CD4-positive, CD25-positive, alpha-beta regulatory T cell (primary cell): ENCODE measurements around the gene PIAS1. TPM values are rescaled to one million over a fixed set of nuclear protein-coding genes. Genes with fewer than 3 reads are reported as not detected.

Experiments
- ATAC-seq, 2 donors: fragments of 150-1000 bp; cut with Tn5 transposase; one replicate each; pipeline ENCODE4 v1.10.0; 2021; ENCODE audit warnings: low read depth in 2 of 2, moderate number of reproducible peaks in 2 of 2, moderate library complexity in 1 of 2
- DNase-seq, 3 donors: peaks; one replicate each; pipeline versions ENCODE4 v3.0.0 to v3.0.0-alpha.2; 2012 to 2022; ENCODE audit warnings: mixed read lengths in 1 of 3
- H3K27ac ChIP-seq: one replicate; pipeline ENCODE4 v1.7.0; 2013; ENCODE audit warnings: mild to moderate bottlenecking, low read length; ENCODE audit not compliant: insufficient read depth, poor library complexity, severe bottlenecking
- H3K27me3 ChIP-seq: one replicate; pipeline ENCODE4 v1.7.0; 2013; ENCODE audit warnings: low read length; ENCODE audit not compliant: control insufficient read depth, insufficient read depth
- H3K36me3 ChIP-seq: one replicate; pipeline ENCODE4 v1.7.0; 2013; ENCODE audit warnings: mild to moderate bottlenecking, low read length, moderate library complexity; ENCODE audit not compliant: control insufficient read depth, insufficient read depth
- H3K4me1 ChIP-seq: 2 replicates; pipeline ENCODE4 v1.7.0; 2013; ENCODE audit warnings: mild to moderate bottlenecking, low read length; ENCODE audit not compliant: insufficient read depth, control insufficient read depth, poor library complexity, severe bottlenecking
- H3K4me3 ChIP-seq: one replicate; pipeline ENCODE4 v1.7.0; 2013; ENCODE audit warnings: low read depth, mild to moderate bottlenecking, low read length, moderate library complexity
- H3K9me3 ChIP-seq, 2 experiments: 1 replicate in 1 of 2; 2 replicates in 1 of 2; pipeline ENCODE4 v1.7.0; 2013; ENCODE audit warnings: low read length in 2 of 2, mild to moderate bottlenecking in 1 of 2, moderate library complexity in 1 of 2; ENCODE audit not compliant: control insufficient read depth in 2 of 2
- H3K27ac Mint-ChIP-seq, 3 donors: one replicate each; pipeline ENCODE4 v1.8.0; 2020 to 2022; ENCODE audit warnings: mild to moderate bottlenecking in 3 of 3, mixed read lengths in 3 of 3, moderate library complexity in 2 of 3
- H3K27me3 Mint-ChIP-seq: one replicate; pipeline ENCODE4 v1.8.0; 2022; ENCODE audit warnings: mild to moderate bottlenecking, mixed read lengths
- H3K36me3 Mint-ChIP-seq: one replicate; pipeline ENCODE4 v1.8.0; 2020; ENCODE audit warnings: mixed read lengths
- H3K4me1 Mint-ChIP-seq, 4 donors: one replicate each; pipeline ENCODE4 v1.8.0; 2020 to 2022; ENCODE audit warnings: mixed read lengths in 4 of 4, mild to moderate bottlenecking in 1 of 4
- H3K4me3 Mint-ChIP-seq, 4 donors: one replicate each; pipeline ENCODE4 v1.8.0; 2020 to 2022; ENCODE audit warnings: mild to moderate bottlenecking in 4 of 4, mixed read lengths in 4 of 4, moderate library complexity in 3 of 4
- H3K9me3 Mint-ChIP-seq, 7 donors: one replicate each; pipeline ENCODE4 v1.8.0; 2020 to 2022; ENCODE audit warnings: mixed read lengths in 7 of 7, mild to moderate bottlenecking in 3 of 7, moderate library complexity in 2 of 7
- polyA plus RNA-seq, 4 donors: library from polyadenylated mRNA; unstranded; fragments of 300-500 nt; fragmentation: Illumina TruSeq; gene quantifications; one replicate each; pipeline ENCODE4 v1.2.3, GENCODE V29; 2021
- total RNA-seq: library from RNA; stranded (reverse); gene quantifications from one replicate; pipeline ENCODE4 v1.2.3, GENCODE V29; 2022

Gene PIAS1
- total and polyA plus RNA-seq, 5 donors from 2014 or later: 102 to 156 (median 137) TPM

GRCh38 chr15:68184616-68185480, 130.7 kb downstream of the PIAS1 start:
- no peak for ATAC-seq
- Mint-ChIP-seq H3K27ac (peak overlapping the region in 1 of 3 donors; percentile 52), H3K4me1 (peaks cover 0 to 5% (median 2%) of the 10 kb centered on the region in 4 donors), H3K27me3 (no peaks in the 10 kb centered on the region), H3K4me3 (no peak overlapping the region), H3K36me3 (peaks cover 45% of the 10 kb centered on the region), H3K9me3 (no peaks in the 10 kb centered on the region)
- Histone ChIP-seq H3K4me1 (no peaks in the 10 kb centered on the region), H3K9me3 (no peaks in the 10 kb centered on the region), H3K27me3 (no peaks in the 10 kb centered on the region), H3K36me3 (peaks cover 83% of the 10 kb centered on the region), H3K4me3 (no peak overlapping the region), H3K27ac (no peak overlapping the region)
- no peak for DNase-seq

GRCh38 chr15:68186671-68187397, 132.7 kb downstream of the PIAS1 start:
- Histone ChIP-seq H3K4me1 (no peaks in the 10 kb centered on the region), H3K4me3 (no peak overlapping the region), H3K9me3 (no peaks in the 10 kb centered on the region), H3K27ac (no peak overlapping the region), H3K36me3 (peaks cover 76% of the 10 kb centered on the region), H3K27me3 (no peaks in the 10 kb centered on the region)
- no peaks in the 10 kb centered on the region for H3K27me3 Mint-ChIP-seq
- no peak overlapping the region for H3K27ac Mint-ChIP-seq
- H3K9me3 Mint-ChIP-seq: no peaks in the 10 kb centered on the region
- ATAC-seq: no peak
- peaks cover 0 to 2% (median under 1%) of the 10 kb centered on the region in 4 donors for H3K4me1 Mint-ChIP-seq
- no peak overlapping the region for H3K4me3 Mint-ChIP-seq
- H3K36me3 Mint-ChIP-seq: peaks cover 41% of the 10 kb centered on the region
- DNase-seq: no peak

GRCh38 chr15:68187559-68187958, 133.4 kb downstream of the PIAS1 start:
- H3K4me3 Mint-ChIP-seq: no peak overlapping the region
- no peaks in the 10 kb centered on the region for H3K27me3 ChIP-seq
- no peak for DNase-seq
- H3K9me3 Mint-ChIP-seq: no peaks in the 10 kb centered on the region
- H3K4me1 Mint-ChIP-seq: peaks cover 0 to 2% (median under 1%) of the 10 kb centered on the region in 4 donors
- peak overlapping the region in 1 of 3 donors; percentile 47 for H3K27ac Mint-ChIP-seq
- H3K9me3 ChIP-seq: no peaks in the 10 kb centered on the region
- no peak overlapping the region for H3K27ac ChIP-seq
- H3K36me3 Mint-ChIP-seq: peaks cover 45% of the 10 kb centered on the region
- H3K4me3 ChIP-seq: no peak overlapping the region
- H3K27me3 Mint-ChIP-seq: no peaks in the 10 kb centered on the region
- H3K4me1 ChIP-seq: no peaks in the 10 kb centered on the region
- H3K36me3 ChIP-seq: peaks cover 80% of the 10 kb centered on the region
- ATAC-seq: no peak

GRCh38 chr15:68188647-68189046, 134.5 kb downstream of the PIAS1 start:
- peaks cover 77% of the 10 kb centered on the region for H3K36me3 ChIP-seq
- H3K4me1 Mint-ChIP-seq: peaks cover 0 to 2% (median under 1%) of the 10 kb centered on the region in 4 donors
- H3K9me3 ChIP-seq: no peaks in the 10 kb centered on the region
- no peak overlapping the region for H3K4me3 Mint-ChIP-seq
- H3K4me1 ChIP-seq: no peaks in the 10 kb centered on the region
- no peaks in the 10 kb centered on the region for H3K27me3 Mint-ChIP-seq
- peaks cover 37% of the 10 kb centered on the region for H3K36me3 Mint-ChIP-seq
- no peak overlapping the region for H3K27ac ChIP-seq
- no peak overlapping the region for H3K4me3 ChIP-seq
- no peaks in the 10 kb centered on the region for H3K9me3 Mint-ChIP-seq
- peak overlapping the region in 2 of 3 donors; percentile 20 to 21 for H3K27ac Mint-ChIP-seq
- no peaks in the 10 kb centered on the region for H3K27me3 ChIP-seq
- DNase-seq: no peak
- no peak for ATAC-seq

- no peak overlapping the region for H3K4me3 ChIP-seq
- peaks cover 64% of the 10 kb centered on the region for H3K36me3 ChIP-seq
- DNase-seq (no peak), ATAC-seq (no peak)
- no peak overlapping the region for H3K27ac ChIP-seq
- H3K9me3 ChIP-seq: no peaks in the 10 kb centered on the region
- Mint-ChIP-seq H3K27me3 (no peaks in the 10 kb centered on the region), H3K36me3 (peaks cover 29% of the 10 kb centered on the region), H3K27ac (peak overlapping the region in 2 of 3 donors; percentile 3 to 39), H3K4me3 (no peak overlapping the region), H3K4me1 (peaks cover 0 to 2% (median 0%) of the 10 kb centered on the region in 4 donors), H3K9me3 (no peaks in the 10 kb centered on the region)
- no peaks in the 10 kb centered on the region for H3K4me1 ChIP-seq
- H3K27me3 ChIP-seq: no peaks in the 10 kb centered on the region
Measured at GRCh38 chr15:68190048-68190447, 135.9 kb downstream of the PIAS1 start.

GRCh38 chr15:68191555-68191954, 137.4 kb downstream of the PIAS1 start:
- peaks cover 0 to 2% (median 0%) of the 10 kb centered on the region in 4 donors for H3K4me1 Mint-ChIP-seq
- H3K36me3 ChIP-seq: peaks cover 50% of the 10 kb centered on the region
- no peak for DNase-seq
- no peak overlapping the region for H3K27ac ChIP-seq
- H3K4me1 ChIP-seq: no peaks in the 10 kb centered on the region
- no peak overlapping the region for H3K4me3 Mint-ChIP-seq
- no peak for ATAC-seq
- peaks cover 28% of the 10 kb centered on the region for H3K36me3 Mint-ChIP-seq
- no peak overlapping the region for H3K27ac Mint-ChIP-seq
- H3K9me3 Mint-ChIP-seq: no peaks in the 10 kb centered on the region
- H3K27me3 Mint-ChIP-seq: no peaks in the 10 kb centered on the region
- H3K9me3 ChIP-seq: no peaks in the 10 kb centered on the region
- no peak overlapping the region for H3K4me3 ChIP-seq
- no peaks in the 10 kb centered on the region for H3K27me3 ChIP-seq

GRCh38 chr15:68192117-68192516, 138.0 kb downstream of the PIAS1 start:
- peaks cover 28% of the 10 kb centered on the region for H3K36me3 Mint-ChIP-seq
- no peak for ATAC-seq
- H3K36me3 ChIP-seq: peaks cover 44% of the 10 kb centered on the region

More at GRCh38 chr15:68192117-68192516, 138.0 kb downstream of the PIAS1 start:
- Histone ChIP-seq H3K27me3 (no peaks in the 10 kb centered on the region), H3K4me1 (no peaks in the 10 kb centered on the region), H3K9me3 (no peaks in the 10 kb centered on the region), H3K27ac (no peak overlapping the region), H3K4me3 (no peak overlapping the region)
- peaks cover 0 to 2% (median 0%) of the 10 kb centered on the region in 4 donors for H3K4me1 Mint-ChIP-seq
- no peak overlapping the region for H3K4me3 Mint-ChIP-seq
- peak overlapping the region in 1 of 3 donors; percentile 79 for H3K27ac Mint-ChIP-seq
- no peaks in the 10 kb centered on the region for H3K9me3 Mint-ChIP-seq
- H3K27me3 Mint-ChIP-seq: no peaks in the 10 kb centered on the region
- DNase-seq: no peak
